Right hindlimb (tissue), 1 donor: ENCODE data around the gene CCL5.

ENCODE experiments used
- DNase-seq: peaks from one replicate; pipeline ENCODE4 v3.0.0-alpha.2; 2018

CCL5 gene

GRCh38 chr17:35865412-35866340 lies 14.5 kb downstream of the CCL5 start:
- DNase-seq, result no peak

DNA sequence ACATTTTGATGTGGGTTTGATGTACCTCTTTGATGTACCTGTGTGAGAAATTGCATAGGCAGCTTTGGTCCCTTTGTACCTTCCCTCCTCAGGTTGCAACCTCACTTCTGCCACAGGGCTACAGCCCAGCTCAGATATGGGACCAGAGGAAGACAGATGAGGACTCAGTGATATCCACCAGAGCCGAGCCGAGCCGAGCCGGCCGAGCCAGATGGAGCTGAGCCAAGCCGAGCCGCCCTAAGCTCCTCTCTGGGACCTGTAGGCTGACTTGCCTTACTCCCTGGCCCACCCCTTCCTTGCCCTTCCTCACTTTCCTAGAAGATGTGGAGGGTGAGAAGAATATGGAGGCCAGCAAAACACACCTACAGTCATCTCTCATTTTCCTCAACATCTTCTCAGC lies 15.3 kb downstream of the CCL5 start:
- no peak for DNase-seq

- DNase-seq, result no peak
These were observed 23.6 kb downstream of the CCL5 start for GRCh38 chr17:35856603-35857002.

DNA sequence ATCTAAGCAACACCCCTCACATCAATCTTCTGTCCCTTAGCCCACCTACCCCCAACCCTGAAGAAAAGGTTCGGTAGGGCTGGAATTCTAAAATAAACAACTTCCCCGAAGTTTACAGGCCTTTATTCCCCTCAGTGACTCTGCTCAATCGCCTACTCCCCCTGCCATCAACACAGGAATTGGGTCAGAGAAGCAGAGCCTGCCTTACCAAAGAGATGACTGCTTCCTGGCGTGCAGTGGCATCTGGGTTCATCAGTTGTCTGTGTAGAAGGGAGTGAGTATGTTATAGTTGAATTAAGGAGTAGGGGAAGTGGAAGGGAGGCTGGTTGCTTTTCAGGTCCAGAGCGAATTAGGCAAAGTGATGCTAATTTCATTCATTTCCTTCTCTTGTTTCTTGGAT lies 24.2 kb downstream of the CCL5 start:
- DNase-seq, result no peak

GRCh38 chr17:35849469-35850348 lies 30.5 kb downstream of the CCL5 start:
- peak; percentile 41 for DNase-seq

DNA sequence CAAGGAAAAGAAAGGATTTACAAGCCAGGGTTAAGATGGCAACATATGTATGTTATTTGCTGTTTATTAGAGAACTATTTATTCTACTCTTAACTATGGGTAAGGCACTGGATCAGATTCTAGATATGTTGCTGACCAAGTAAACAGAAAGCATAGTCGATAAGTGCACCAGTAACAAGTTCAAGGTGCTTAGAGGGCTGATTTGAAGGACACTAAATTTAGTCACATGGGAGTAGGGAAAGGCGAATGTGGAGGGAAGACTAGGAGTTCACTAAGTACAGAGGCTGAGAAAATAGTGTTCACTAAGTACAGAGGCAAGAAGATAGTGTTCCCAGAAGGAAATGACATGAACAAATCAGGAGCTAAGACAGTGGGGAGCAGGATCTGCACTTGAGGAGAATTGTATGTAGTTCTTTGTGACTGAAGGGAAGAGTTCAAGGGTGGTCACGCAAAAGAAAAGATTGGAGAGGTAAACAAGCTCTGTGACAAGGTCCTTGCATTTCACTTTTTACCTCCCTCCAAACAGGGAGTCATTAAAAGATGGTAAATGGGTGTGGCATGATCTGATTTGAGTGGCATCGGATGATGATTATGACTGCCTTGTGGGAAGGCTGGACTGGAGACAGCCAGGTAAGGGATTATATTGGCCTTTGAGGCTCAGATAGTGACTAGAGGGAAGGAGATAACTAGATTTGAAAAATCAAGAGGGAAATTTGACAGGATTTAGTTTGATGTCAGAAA lies 32.4 kb downstream of the CCL5 start:
- DNase-seq, result no peak

DNA sequence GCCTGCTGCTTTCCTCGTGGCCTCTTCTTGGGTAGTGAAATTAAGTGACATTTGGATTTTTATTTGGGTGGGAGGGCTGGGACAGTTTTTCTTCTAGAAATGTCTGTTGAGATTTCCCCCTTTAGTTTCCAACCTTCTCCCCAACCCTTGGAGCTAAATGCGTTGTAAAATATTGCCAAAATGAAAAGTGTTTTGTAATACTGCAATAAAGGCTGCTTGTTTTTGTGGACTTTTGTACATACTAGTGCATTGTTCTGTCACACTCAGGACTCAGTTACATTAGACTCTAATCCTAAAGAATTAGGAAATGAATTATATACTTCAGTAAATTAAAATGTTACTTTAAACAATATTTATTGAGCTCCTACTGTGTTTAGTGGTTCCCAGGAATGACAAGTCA lies 33.2 kb downstream of the CCL5 start:
- DNase-seq, result no peak

DNA sequence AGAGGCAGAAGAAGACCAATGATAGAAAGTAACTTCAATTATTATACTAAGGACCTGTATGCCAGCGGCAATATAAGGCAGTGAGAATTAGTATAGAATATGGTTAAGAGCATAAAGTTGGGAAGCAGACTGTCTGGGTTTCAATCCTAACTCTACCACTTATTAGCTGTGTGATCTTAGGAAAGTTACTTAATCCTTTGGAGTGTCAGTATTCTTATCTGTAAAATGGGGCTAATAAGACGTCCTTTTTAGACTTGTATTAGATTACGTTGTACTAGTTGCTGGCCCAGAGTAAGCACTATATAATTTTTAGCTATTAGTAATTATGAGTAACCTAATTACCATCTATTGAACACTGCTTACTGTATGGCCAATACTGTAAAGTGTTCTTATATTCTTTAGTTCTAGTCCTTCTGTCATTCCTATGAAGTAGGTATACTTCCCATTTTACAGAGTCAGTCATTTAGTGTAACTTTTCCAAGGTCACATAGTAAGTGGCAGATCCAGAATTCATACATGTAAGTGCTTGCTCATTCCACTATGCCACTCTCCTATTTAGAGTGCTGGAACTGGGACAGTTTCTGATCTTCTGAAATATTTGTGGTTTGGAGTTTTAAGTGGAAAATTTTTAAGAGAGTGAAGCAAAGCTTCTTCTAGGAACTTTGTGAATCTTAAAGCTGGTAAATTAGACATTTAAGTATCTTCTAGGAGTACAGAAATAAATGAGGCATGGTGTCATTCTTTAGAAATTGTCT lies 33.9 kb downstream of the CCL5 start:
- no peak for DNase-seq

- DNase-seq, result no peak
These were observed 35.6 kb downstream of the CCL5 start for GRCh38 chr17:35844547-35844946.

DNA sequence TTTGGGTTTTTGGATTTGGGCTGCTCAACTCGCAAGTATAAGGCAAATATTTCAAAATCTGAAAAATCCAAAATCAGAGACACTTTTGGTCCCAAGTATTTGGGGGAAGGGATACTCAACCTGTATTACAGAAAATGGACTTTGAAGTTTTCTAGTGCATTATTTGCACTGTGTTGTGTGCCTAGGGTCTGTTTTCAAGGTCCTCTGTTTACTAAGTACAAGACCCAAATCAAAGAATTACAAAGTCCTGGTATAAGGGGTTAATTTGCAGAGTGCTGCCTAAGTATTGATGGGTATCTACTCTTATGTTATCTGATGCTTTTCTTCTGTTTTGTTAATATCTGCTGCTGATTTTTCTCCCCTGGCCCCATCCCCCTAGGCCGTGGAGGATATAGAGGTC lies 36.5 kb downstream of the CCL5 start:
- no peak for DNase-seq

- no peak for DNase-seq
These were observed 37.9 kb downstream of the CCL5 start for GRCh38 chr17:35842239-35842638.

DNA sequence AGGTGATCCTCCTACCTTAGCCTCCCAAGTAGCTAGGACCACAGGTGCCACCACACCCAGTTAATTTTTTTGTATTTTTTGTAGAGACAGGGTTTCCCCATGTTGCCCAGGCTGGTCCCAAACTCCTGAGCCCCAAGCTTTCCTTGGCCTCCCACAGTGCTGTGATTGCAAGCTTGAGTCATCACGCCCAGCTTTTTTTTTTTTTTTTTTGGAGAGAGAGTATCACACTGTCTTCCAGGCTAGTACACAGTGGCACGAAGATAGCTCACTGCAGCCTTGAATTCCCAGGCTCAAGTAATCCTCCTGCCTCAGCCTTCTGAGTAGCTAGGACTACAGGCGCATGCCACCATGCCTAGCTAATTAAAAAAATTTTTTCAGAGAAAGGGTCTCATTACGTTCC lies 38.7 kb downstream of the CCL5 start:
- no peak for DNase-seq

DNA sequence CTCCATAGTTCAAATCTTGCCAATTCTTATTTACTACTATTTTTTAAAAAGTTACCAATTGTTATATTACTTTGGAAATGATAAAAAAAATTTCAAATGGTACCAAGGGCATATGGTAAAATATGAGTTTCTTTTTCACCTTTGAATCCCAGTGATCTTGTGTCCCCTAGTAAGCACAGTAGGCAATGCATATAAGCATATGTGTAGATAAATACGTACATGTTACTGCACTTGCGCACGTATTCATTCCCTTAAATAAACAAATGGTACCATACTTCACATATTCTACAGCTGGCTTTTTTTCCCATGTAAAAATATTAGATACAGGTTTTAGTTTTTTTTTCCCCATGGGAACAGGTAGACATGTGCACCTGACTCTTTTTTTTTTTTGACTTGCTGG lies 39.1 kb downstream of the CCL5 start:
- DNase-seq, result no peak

DNA sequence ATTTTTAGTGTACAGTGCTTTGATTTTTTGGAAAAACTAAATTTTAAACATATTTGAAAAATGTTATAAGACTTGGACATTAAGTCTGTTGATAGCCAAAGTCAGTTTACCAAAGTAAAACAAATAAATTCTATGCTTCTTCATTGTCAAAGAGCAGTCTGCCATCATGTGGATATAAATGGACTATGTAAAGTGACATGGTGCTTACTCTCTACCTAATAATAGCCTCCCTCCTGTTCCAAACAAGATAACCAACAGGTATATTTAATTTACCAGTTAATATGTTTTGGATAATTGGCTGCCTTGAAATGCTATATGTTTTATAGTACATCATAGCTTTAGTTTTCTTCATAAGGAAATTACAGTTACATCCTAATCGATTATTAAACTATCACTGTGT lies 55.0 kb downstream of the CCL5 start:
- DNase-seq, result no peak
